SK-N-SH treated with all-trans-retinoic acid at 6 μM for 48 hours (cell line): Measurements from ENCODE around the gene TTC39A.

Experiments used
- ATAC-seq: fragments of 200-7000 bp; cut with Tn5 transposase; 3 replicates; pipeline ENCODE4 v1.9.1; 2020; ENCODE audit warnings: mild to moderate bottlenecking, moderate library complexity
- ARNTL ChIP-seq: fragments of 450-650 bp; formaldehyde crosslinking; IDR thresholded peaks from 2 replicates; pipeline ENCODE4 v1.5.0; 2020; ENCODE audit warnings: low read depth, mild to moderate bottlenecking, moderate library complexity, borderline replicate concordance
- BACH2 ChIP-seq: fragments of 250-450 bp; sonication (Bioruptor Pico); IDR thresholded peaks from 2 replicates; pipeline ENCODE4 v1.9.0; 2021; ENCODE audit warnings: mild to moderate bottlenecking, borderline replicate concordance
- CREB5 ChIP-seq: fragments of 250-450 bp; sonication (Bioruptor Pico); IDR thresholded peaks from 2 replicates; pipeline ENCODE4 v1.5.1; 2020; ENCODE audit warnings: low read depth, mild to moderate bottlenecking, moderate library complexity
- CSDC2 ChIP-seq: fragments of 250-450 bp; sonication (Bioruptor Pico); IDR thresholded peaks from 2 replicates; pipeline ENCODE4 v1.5.0; 2020; ENCODE audit warnings: mild to moderate bottlenecking, moderate library complexity
- CSRNP3 ChIP-seq: fragments of 250-450 bp; sonication (Bioruptor Pico); IDR thresholded peaks from 2 replicates; pipeline ENCODE4 v1.5.1; 2021; ENCODE audit warnings: mild to moderate bottlenecking, moderate library complexity
- ESRRG ChIP-seq: fragments of 250-450 bp; sonication (Bioruptor Pico); IDR thresholded peaks from 2 replicates; pipeline ENCODE4 v1.6.1; 2021; ENCODE audit warnings: mild to moderate bottlenecking
- GLIS3 ChIP-seq: fragments of 250-450 bp; sonication (Bioruptor Pico); IDR thresholded peaks from 2 replicates; pipeline ENCODE4 v1.5.0; 2020; ENCODE audit warnings: mild to moderate bottlenecking, moderate library complexity
- OSR1 ChIP-seq: fragments of 250-450 bp; sonication (Bioruptor Pico); IDR thresholded peaks from 2 replicates; pipeline ENCODE4 v1.8.0; 2022; ENCODE audit warnings: moderate library complexity, mild to moderate bottlenecking, inconsistent platforms
- PATZ1 ChIP-seq: fragments of 250-450 bp; sonication (Bioruptor Pico); IDR thresholded peaks from 2 replicates; pipeline ENCODE4 v1.8.0; 2020; ENCODE audit warnings: mild to moderate bottlenecking, moderate library complexity, borderline replicate concordance
- POU6F1 ChIP-seq: fragments of 250-450 bp; sonication (Bioruptor Pico); IDR thresholded peaks from 2 replicates; pipeline ENCODE4 v1.8.0; 2021; ENCODE audit warnings: low read depth, mild to moderate bottlenecking, moderate library complexity, borderline replicate concordance
- PPARA ChIP-seq: fragments of 250-450 bp; sonication (Bioruptor Pico); IDR thresholded peaks from 2 replicates; pipeline ENCODE4 v1.5.0; 2020; ENCODE audit warnings: mild to moderate bottlenecking, borderline replicate concordance
- SNAI2 ChIP-seq: fragments of 250-450 bp; sonication (Bioruptor Pico); IDR thresholded peaks from 2 replicates; pipeline ENCODE4 v1.5.0; 2020; ENCODE audit warnings: mild to moderate bottlenecking, moderate library complexity
- TCF4 ChIP-seq: fragments of 250-450 bp; sonication (Bioruptor Pico); IDR thresholded peaks from 2 replicates; pipeline ENCODE4 v1.8.0; 2021; ENCODE audit warnings: mild to moderate bottlenecking, moderate library complexity, borderline replicate concordance
- TOX ChIP-seq: fragments of 250-450 bp; sonication (Bioruptor Pico); IDR thresholded peaks from 2 replicates; pipeline ENCODE4 v1.8.0; 2021; ENCODE audit warnings: mild to moderate bottlenecking, moderate library complexity, borderline replicate concordance
- ZC3H10 ChIP-seq: fragments of 250-450 bp; sonication (Bioruptor Pico); IDR thresholded peaks from 2 replicates; pipeline ENCODE4 v1.5.1; 2021; ENCODE audit warnings: mild to moderate bottlenecking, moderate library complexity
- ZFP3 ChIP-seq: fragments of 250-450 bp; sonication (Bioruptor Pico); IDR thresholded peaks from 2 replicates; pipeline ENCODE4 v1.5.0; 2020; ENCODE audit warnings: mild to moderate bottlenecking, moderate library complexity
- ZFP30 ChIP-seq: fragments of 450-650 bp; formaldehyde crosslinking; IDR thresholded peaks from 2 replicates; pipeline ENCODE4 v1.5.0; 2022; ENCODE audit warnings: mild to moderate bottlenecking, moderate library complexity
- ZNF70 ChIP-seq: fragments of 450-650 bp; formaldehyde crosslinking; IDR thresholded peaks from 2 replicates; pipeline ENCODE4 v1.5.0; 2020; ENCODE audit warnings: mild to moderate bottlenecking, moderate library complexity
- ZNF8 ChIP-seq: fragments of 450-650 bp; formaldehyde crosslinking; IDR thresholded peaks from 2 replicates; pipeline ENCODE4 v1.5.0; 2020; ENCODE audit warnings: mild to moderate bottlenecking, moderate library complexity
- TF ChIP-seq, protein P1 (sequence below): fragments of 250-450 bp; sonication (Bioruptor Pico); IDR thresholded peaks from 2 replicates; pipeline ENCODE4 v1.5.0; 2020; ENCODE audit warnings: mild to moderate bottlenecking, moderate library complexity

Gene TTC39A

GRCh38 chr1:51299981-51300670 is 30.2 kb downstream of the TTC39A start (continued):
- TF ChIP-seq POU6F1 (CRISPR knock-in tag) (no peak), ZNF70 (CRISPR knock-in tag) (no peak), ZFP30 (CRISPR knock-in tag) (no peak), TCF4 (CRISPR knock-in tag) (no peak), ZFP3 (CRISPR knock-in tag) (no peak)

GRCh38 chr1:51299185-51299885 is 31.0 kb downstream of the TTC39A start:
- TF ChIP-seq ZC3H10 (CRISPR knock-in tag), result no peak
- TF ChIP-seq SNAI2, result no peak
- ATAC-seq, result no peak

DNA sequence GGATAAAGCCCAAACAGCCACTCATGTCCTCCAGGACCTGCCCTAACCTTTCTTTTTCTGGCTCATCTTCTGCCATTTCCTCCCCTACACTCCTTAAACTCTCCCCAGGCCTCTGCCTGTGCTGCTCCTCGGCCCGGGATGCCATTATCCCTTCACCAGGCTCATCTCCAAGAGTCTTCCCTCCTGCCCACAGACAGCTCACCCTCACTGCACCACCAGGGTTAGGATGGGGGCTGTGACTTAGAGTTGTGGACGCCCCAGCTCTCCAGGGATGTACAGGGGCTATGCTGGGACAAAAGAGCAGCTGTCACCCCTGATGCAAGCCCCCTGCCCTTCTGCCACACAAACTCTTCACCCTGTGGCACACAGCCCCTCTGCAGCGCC is 32.0 kb downstream of the TTC39A start:
- TF ChIP-seq BACH2 (CRISPR knock-in tag) (no peak), ZC3H10 (CRISPR knock-in tag) (no peak), SNAI2 (no peak), ZNF8 (CRISPR knock-in tag) (no peak), ZFP3 (CRISPR knock-in tag) (no peak), TOX (no peak), CSDC2 (no peak), PATZ1 (no peak), GLIS3 (no peak), CSRNP3 (CRISPR knock-in tag) (no peak), ESRRG (CRISPR knock-in tag) (no peak), TCF4 (CRISPR knock-in tag) (no peak)
- TF ChIP-seq, protein P1, sequence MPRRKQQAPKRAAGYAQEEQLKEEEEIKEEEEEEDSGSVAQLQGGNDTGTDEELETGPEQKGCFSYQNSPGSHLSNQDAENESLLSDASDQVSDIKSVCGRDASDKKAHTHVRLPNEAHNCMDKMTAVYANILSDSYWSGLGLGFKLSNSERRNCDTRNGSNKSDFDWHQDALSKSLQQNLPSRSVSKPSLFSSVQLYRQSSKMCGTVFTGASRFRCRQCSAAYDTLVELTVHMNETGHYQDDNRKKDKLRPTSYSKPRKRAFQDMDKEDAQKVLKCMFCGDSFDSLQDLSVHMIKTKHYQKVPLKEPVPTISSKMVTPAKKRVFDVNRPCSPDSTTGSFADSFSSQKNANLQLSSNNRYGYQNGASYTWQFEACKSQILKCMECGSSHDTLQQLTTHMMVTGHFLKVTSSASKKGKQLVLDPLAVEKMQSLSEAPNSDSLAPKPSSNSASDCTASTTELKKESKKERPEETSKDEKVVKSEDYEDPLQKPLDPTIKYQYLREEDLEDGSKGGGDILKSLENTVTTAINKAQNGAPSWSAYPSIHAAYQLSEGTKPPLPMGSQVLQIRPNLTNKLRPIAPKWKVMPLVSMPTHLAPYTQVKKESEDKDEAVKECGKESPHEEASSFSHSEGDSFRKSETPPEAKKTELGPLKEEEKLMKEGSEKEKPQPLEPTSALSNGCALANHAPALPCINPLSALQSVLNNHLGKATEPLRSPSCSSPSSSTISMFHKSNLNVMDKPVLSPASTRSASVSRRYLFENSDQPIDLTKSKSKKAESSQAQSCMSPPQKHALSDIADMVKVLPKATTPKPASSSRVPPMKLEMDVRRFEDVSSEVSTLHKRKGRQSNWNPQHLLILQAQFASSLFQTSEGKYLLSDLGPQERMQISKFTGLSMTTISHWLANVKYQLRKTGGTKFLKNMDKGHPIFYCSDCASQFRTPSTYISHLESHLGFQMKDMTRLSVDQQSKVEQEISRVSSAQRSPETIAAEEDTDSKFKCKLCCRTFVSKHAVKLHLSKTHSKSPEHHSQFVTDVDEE (CRISPR knock-in tag), result no peak
- ATAC-seq, result no peak

GRCh38 chr1:51297401-51298321 is 32.7 kb downstream of the TTC39A start:
- ATAC-seq, result no peak
- TF ChIP-seq ZFP3 (CRISPR knock-in tag) (no peak), CSDC2 (no peak), OSR1 (CRISPR knock-in tag) (no peak), ARNTL (no peak), GLIS3 (no peak), CSRNP3 (CRISPR knock-in tag) (no peak), POU6F1 (CRISPR knock-in tag) (no peak), CREB5 (CRISPR knock-in tag) (no peak), ZNF8 (CRISPR knock-in tag) (no peak), ZC3H10 (CRISPR knock-in tag) (no peak), PPARA (CRISPR knock-in tag) (no peak), TOX (no peak), ESRRG (CRISPR knock-in tag) (no peak), BACH2 (CRISPR knock-in tag) (no peak), TCF4 (CRISPR knock-in tag) (no peak)
